HCEC 1CT (cell line): Measurements from ENCODE around the gene ANKRD62.
"Not testable (repeated sequence)": the region's sequence is repeated elsewhere in the genome, so short reads cannot be mapped to it uniquely, and the experiment has no call there.

ENCODE experiments used
- DNase-seq: peaks from one replicate; pipeline ENCODE4 v3.0.0-alpha.2; 2017

The ANKRD62 gene

DNA sequence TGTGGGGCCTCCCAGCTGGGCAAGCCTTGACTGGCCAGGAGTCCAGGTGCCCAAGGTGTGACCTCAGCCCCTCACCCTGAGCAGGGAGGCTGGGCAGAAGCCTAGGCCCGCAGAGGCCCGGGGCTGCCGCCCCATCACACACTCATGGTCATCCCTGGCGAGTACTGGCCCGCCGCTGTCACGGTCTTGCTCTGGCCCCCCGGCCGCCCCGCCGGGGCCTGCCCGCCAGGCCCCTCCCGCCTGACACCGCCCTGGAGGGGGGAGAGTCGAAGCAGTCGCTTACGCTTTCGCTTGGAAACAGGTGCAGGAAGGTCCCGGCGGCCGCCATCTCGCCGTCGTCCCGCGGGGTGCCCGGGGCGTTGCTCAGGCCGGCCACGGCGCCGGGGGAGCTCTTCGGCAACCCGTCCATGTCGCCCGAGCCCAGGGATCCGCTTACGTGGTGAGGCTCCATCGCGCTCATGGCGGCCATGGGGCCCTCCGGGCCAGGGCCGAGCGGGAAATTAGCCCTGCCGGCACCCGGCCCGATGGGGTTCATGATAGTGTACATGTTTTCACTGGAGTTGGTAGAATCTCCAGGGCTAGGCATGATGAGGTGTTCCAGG lies 26.6 kb upstream of the ANKRD62 start:
- DNase-seq, result no peak

DNA sequence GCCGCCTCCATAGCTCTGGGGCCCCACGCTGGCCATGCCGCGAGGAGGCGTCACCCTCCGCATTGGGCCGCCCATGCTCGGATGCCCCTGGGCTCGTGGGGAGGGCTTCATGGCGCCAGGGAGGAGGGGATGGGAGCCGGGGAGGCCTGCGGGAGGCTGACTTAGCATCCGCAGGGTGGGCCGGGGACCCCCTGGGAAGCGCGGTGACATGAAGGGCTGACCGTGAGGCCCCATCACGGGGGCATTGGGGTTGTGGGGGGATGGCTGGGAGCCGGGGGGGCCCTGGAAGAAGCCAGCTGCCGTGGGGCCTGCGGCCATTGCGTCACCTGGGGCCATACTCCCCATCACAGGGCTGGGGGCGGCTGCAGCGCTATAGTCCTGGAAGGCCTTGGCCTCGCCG lies 26.0 kb upstream of the ANKRD62 start:
- DNase-seq, result no peak

DNA sequence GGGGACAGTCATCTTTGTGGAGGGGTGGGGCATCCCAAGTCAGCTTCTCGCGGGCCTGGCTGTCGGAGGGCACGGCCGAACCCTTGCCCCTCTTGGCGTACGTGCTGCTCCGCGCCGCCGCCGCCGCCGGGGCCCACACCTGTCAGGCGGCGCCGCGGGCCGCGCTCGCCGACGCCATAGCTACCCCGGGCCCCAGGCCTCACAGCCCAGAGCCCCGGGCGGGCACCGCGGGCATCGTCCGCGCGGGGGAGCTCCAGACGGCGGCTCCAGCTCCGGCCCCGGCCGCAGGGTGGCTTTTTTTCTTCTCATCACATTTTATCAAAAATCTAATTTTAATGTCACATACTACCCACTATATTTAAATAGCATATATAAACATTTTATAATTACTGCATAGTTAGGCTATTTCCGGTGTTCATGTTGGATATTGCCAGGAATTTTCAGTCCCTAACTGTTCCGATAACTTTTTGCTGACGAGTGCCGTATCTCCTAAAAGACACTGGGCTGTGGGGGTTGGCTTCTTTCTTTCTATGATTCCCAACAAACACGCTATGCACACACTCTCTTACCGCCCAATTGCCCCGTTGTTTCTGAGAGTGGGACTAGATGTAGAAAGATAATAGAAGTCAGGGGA lies 25.2 kb upstream of the ANKRD62 start:
- not testable (repeated sequence) for DNase-seq

GRCh38 chr18:12068950-12069320 lies 24.7 kb upstream of the ANKRD62 start:
- DNase-seq, result no peak

DNA sequence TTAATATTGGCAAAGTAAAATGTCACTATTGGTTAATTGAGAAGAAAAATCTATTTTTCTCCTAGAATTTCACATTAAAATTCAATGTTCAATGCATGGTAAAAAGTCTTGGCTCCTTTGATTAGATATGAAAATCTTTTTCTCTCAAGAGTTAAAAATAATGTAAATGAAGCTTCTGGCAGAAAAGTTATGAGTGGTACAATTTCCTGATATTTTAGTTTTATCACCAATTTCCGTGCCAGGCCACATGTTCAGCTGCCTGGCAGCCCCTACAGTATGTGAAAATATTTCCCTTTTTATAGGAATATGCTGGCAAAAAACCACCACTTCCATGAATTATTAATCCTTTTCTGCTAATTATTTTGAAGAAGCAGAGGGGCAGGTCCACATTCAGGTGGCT lies 22.6 kb upstream of the ANKRD62 start:
- not testable (repeated sequence) for DNase-seq

DNA sequence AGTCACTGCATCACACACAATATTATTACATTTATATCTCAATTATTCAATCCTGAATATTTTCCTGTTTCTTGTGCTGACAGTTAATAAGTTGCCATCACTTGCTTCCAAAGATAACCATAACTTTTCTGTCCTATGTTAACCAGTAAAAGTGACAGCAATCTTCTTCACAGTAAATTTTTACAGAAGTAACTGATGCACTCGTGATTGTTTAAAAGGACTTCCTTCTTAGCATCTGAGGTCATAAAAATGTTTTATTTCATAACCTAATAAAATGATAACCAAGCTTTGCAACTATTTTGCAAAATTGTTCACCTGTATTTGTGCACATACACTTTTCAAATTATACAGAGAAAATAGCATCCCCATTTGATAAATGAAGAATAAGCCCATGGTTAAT lies 20.6 kb upstream of the ANKRD62 start:
- DNase-seq, result no peak

- DNase-seq, result no peak
Observed at GRCh38 chr18:12074736-12075135, 18.9 kb upstream of the ANKRD62 start.

GRCh38 chr18:12076424-12077140 lies 17.1 kb upstream of the ANKRD62 start:
- no peak for DNase-seq

- DNase-seq, result not testable (repeated sequence)
Observed at GRCh38 chr18:12077994-12078393, 15.6 kb upstream of the ANKRD62 start.

DNA sequence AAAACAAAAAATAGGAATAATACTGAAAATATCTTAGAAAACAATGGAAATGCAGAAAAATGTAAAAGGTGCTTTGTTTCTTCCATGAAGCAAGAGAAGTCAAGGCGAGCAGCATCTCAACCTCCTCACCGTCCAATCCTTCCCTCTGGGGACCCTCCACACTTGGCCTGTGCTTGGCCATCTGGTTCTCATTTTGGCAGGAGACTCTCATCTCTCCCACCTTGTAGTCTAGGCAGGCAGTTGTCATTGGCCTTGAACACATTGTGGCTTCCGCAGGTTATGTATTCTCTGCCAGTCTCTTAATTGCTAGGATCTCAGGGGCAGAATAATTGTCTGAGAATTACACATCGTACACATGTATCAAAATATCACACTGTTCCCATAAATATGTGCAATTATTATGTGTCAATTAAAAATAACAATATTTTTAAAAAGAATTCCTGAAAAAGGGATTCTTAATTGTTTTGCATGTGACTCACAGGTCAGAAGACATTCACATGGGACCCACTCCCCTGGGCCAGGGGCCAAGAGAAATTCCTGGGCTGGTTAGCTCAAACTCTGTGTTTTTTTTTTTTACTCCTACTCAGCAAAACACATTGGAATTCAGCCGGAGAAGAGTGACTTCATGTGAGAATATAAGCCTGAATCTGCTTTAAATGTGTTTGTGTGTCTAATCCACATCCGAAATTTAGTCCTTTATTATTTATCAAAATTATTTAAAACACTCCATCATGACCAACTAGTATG lies 14.0 kb upstream of the ANKRD62 start:
- DNase-seq, result no peak

GRCh38 chr18:12085136-12085535 lies 8.5 kb upstream of the ANKRD62 start:
- DNase-seq, result no peak

DNA sequence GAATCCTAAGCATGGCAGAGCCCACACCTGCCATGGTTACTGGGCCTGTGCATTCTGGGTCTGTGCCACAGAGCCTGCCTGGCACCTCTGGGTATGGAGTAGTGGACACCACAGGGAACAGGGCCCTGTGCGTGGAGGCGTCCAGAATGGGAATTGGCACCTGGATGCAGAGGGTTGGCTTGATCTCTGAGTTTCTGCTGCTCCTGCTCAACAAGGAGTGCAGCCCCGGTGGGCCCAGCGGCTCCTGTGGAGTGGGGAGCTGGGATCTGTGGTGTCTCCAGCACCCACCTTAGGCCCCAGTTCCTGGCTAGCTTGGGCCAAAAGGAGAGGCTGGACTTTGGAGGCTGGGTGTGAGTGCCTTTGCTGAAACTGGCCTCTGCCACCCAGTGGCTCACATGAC lies 7.9 kb upstream of the ANKRD62 start:
- DNase-seq, result no peak

- DNase-seq, result no peak
Observed at GRCh38 chr18:12086249-12086648, 7.4 kb upstream of the ANKRD62 start.

DNA sequence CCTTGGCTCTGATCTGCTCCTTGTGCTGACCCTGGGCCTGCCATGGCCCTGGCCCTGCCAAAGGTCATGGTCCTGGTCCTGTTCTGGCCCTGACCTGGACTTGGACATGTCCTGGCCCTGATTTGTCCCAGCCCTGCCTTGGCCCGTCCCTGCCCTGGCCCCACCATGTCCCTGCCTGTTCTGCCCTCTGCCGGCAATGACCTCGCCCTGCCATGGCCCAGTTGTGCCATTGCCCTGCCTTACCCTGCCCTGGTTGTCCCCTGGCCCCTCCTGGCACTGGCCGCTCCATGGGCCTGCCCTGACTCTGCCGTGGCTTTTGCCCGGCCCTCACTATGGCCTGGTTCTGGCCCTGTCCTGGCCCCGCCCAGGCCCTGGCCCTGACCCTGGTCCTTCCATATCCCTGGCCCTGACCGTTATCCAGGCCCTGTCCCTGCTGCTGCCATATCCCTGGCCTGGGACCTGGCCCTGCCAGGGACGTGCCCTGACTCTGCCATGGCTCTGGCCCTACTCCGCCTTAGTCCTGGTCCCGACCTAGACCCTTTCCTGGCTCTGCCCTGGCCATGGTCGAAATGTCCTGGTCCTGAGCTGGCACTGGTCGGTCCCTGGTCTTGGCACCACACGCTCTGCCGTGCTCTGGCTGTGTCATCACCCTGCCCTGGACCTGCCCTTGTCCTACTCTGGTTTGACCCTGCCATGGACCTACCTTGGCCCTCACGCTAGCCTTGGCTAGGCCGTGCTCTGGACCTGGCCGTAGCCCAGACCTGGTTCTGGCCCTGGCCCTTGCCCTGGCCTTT lies 6.8 kb upstream of the ANKRD62 start:
- DNase-seq, result no peak

DNA sequence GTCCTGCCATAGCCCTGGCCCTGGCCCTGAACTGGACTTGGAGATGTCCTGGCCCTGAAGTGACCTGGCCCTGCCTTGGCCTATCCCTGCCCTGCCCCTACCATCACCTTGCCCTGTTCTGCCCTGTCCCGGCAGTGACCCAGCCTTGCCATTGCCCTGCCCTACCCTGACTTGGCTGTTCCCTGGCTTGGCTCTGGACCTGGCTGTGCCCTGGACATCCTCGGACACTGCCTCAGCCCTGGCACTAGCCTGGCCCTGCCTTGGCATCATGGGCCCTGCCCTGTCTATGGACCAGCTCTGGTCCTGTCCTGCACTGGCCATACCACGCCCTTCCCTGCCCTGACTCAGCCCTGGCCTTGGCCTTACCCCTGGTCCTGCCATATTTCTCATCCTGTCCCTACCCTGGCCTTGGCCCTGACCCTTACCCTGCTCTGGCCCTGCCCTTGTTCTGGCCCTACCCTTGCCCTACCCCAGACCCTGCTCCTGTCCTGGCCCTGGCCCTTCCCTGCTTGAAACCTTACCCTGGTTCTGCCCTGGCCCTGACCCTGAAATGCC lies 6.1 kb upstream of the ANKRD62 start:
- no peak for DNase-seq

DNA sequence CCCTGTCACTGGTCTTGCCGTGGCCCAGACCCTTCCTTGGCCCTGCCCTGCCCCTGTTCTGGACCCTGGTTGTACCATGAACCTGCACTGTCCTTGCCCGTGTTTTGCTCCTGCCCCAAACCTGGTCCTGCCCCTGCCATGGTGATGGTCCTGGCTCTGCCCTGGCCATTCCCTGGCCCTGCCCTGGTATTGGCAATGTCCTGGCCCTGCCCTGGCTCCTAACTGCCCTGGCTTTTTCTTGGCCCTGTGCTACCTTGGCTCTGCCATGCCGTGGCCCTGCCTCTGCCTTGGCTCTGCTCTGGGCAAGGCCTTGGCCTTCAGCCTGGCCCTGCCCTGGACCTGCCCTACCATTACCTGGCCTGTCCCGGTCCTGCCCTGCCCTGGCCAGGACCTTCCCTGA lies 5.5 kb upstream of the ANKRD62 start:
- no peak for DNase-seq

DNA sequence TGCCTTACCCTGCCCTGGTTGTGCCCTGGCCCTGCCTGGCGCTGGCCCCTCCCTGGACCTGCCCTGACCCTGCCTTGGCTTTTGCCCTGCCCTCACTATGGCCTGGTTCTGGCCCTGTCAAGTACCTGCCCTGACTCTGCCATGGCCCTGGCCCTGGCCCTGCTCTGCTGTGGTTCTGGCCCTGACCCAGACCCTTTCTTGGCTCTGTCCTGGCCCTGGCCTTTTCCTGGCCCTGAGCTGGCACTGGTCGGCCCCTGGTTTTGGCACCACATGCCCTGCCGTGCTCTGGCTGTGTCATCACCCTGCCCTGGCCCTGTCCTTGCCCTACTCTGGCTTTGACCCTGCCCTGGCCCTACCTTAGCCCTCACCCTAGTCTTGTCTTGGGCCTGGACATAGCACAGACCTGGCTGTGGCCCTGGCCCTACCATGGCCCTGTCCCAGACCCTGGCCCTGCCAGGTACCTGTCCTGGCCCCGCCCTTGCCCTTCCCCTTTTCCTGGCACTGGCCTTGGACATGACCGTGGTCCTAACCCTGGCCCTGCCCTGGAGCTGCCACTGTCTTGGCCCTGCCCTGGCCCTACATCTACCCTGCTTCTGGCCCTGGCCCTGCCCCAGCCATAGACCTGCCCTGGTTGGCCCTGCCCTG lies 4.8 kb upstream of the ANKRD62 start:
- DNase-seq, result no peak

DNA sequence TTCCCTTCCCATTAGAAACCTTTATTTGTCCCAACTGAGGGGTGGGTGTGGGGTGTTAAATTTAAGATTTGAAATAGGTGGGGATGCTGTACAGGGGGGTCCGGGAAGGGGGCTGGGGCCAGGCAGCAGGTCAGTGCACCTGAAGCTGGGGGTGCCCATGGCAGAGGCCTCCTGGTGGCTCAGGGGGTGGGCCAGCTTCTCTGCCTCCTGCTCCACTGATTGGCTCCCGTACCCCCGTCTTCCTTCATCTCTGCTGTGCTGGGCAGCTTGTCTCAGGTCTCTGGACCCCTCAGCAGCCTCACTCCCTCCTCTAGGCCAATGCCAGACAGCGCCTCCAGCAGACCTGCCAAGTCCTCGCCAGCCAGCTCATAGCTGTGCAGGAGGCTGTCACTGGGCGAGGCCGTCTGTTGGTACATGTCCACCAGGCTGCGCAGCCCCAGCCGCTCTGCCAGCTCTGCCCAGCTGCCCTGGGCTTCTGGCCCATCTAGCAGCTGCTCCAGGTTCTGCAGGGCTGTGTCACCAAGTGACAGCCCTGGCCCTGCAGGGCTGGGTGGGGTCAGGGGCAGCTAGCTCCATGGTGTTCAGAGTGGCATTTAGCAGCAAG lies 2.0 kb upstream of the ANKRD62 start:
- DNase-seq, result no peak

DNA sequence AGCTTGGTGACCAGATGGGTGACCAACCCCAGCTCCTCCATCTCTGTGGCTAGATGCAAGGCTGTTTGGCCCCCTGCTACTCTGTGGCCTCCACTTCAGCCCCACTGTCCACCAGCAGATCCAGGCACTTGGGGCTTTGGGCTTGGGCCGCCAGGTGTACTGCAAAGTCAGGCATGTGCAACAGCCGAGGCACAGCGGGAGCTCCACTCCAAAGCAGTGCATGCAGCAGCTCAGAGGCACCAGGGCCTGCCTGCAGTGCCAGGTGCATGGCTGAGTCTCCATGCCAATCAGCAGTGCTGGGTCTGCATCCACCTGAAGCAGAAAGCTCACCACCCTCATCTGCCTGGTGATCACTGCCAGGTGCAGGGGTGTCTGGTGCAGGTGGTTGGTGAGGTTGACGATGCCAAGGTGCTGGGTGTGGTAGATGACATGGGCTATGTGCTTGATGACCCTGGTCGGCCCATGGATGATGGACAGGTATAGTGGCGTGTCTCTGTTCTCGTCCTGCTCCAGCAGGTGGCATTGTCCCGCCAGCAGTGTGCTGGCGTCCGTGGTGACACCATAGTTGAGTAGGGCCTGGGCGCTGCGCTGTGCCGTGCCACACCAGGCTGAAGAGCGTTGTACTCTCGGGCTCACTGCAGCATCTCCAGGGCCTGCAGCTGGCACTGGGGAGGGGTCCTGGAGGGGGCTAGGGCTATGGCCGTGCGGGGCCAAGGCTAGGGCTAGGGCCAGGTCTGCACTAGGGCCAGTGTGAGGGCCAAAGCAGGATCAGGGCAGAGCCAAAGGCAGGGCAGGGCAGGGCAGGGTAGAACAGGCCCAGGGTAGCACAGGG lies 1.0 kb upstream of the ANKRD62 start:
- no peak for DNase-seq

GRCh38 chr18:12098374-12098773 lies 4.7 kb downstream of the ANKRD62 start:
- no peak for DNase-seq

DNA sequence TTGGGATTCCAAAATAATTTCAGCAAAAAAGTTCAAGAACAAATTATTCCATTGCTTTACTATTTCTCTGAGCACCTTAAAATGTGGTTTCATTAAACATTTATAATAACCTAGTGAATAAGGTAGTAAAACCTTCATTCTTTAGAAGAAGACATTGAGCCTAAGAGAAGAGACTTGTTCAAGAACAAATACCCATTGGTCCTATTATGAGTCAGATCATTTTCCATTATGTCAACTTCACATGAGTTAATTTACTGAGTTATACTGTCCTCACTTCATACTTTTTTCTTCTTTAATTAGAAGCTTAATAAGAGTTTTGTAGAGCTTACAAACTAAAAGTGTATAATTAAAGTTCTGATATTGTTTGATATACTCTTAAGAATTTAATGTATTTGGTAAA lies 5.5 kb downstream of the ANKRD62 start:
- DNase-seq, result no peak
